Stimulated activated CD8-positive, alpha-beta memory T cell treated with anti-CD3 and anti-CD28 coated beads, Interleukin-7, amount 100 ng/mL, for 1 hour (primary cell): ENCODE data around the gene FEZ2.
"Not testable (repeated sequence)": the region's sequence is repeated elsewhere in the genome, so short reads cannot be mapped to it uniquely, and the experiment has no call there.

ENCODE experiments used
- DNase-seq, 2 donors: peaks; one replicate each; pipeline ENCODE4 v3.0.0-alpha.2; 2020; ENCODE audit warnings: low read depth in 2 of 2

The FEZ2 gene

GRCh38 chr2:36597532-36598377, at the start of gene FEZ2:
Gene FEZ2 (minus strand): TSS chr2:36598168. CDS start chr2:36598142, 26 bp downstream.
- DNase-seq: peak; percentile 17 to 26

GRCh38 chr2:36634981-36635597, 37.1 kb upstream of the FEZ2 start:
- DNase-seq: no peak

- no peak for DNase-seq
These were observed 35.6 kb upstream of the FEZ2 start for GRCh38 chr2:36633470-36634092.

GRCh38 chr2:36626756-36627155, 28.8 kb upstream of the FEZ2 start:
- DNase-seq: no peak

GRCh38 chr2:36626071-36626470, 28.1 kb upstream of the FEZ2 start:
- no peak for DNase-seq

- DNase-seq: no peak
These were observed 27.3 kb upstream of the FEZ2 start for GRCh38 chr2:36625304-36625703.

GRCh38 chr2:36620321-36620720, 22.4 kb upstream of the FEZ2 start:
- no peak for DNase-seq

- DNase-seq: no peak
These were observed 20.4 kb upstream of the FEZ2 start for GRCh38 chr2:36618381-36618780.

- DNase-seq: no peak
These were observed 19.0 kb upstream of the FEZ2 start for GRCh38 chr2:36616947-36617346.

GRCh38 chr2:36615222-36615621, 17.3 kb upstream of the FEZ2 start:
- DNase-seq: no peak

GRCh38 chr2:36613801-36614200, 15.8 kb upstream of the FEZ2 start:
- no peak for DNase-seq

- DNase-seq: no peak
These were observed 13.5 kb upstream of the FEZ2 start for GRCh38 chr2:36611316-36611990.

- DNase-seq: no peak
These were observed 11.5 kb upstream of the FEZ2 start for GRCh38 chr2:36609507-36609906.

GRCh38 chr2:36607947-36608346, 10.0 kb upstream of the FEZ2 start:
- DNase-seq: no peak

GRCh38 chr2:36606925-36607324, 9.0 kb upstream of the FEZ2 start:
- no peak for DNase-seq

- no peak for DNase-seq
These were observed 7.3 kb upstream of the FEZ2 start for GRCh38 chr2:36605273-36605672.

- DNase-seq: not testable (repeated sequence)
These were observed 5.7 kb upstream of the FEZ2 start for GRCh38 chr2:36603629-36604028.

GRCh38 chr2:36597003-36597531, 901 bp downstream of the FEZ2 start:
- no peak for DNase-seq

GRCh38 chr2:36596397-36596796, 1.6 kb downstream of the FEZ2 start:
- no peak for DNase-seq

GRCh38 chr2:36594849-36595248, 3.1 kb downstream of the FEZ2 start:
- no peak for DNase-seq

GRCh38 chr2:36589230-36589630, 8.7 kb downstream of the FEZ2 start:
- DNase-seq: no peak

- no peak for DNase-seq
These were observed 10.4 kb downstream of the FEZ2 start for GRCh38 chr2:36587556-36587955.
